Activated naive CD8-positive, alpha-beta T cell treated with anti-CD3 and anti-CD28 coated beads for 36 hours (primary cell): ENCODE results near the gene FSHR. TPM values are rescaled to one million over a fixed set of nuclear protein-coding genes. Genes with fewer than 3 reads are reported as not detected.

Experiments
- DNase-seq: peaks from one replicate; pipeline ENCODE4 v3.0.0; 2021
- H3K27ac Mint-ChIP-seq: one replicate; pipeline ENCODE4 v1.8.0; 2022; ENCODE audit warnings: mild to moderate bottlenecking, moderate library complexity, mixed read lengths
- H3K27me3 Mint-ChIP-seq: one replicate; pipeline ENCODE4 v1.8.0; 2022; ENCODE audit warnings: mild to moderate bottlenecking, mixed read lengths
- H3K36me3 Mint-ChIP-seq: one replicate; pipeline ENCODE4 v1.8.0; 2021; ENCODE audit warnings: mild to moderate bottlenecking, mixed read lengths
- H3K4me1 Mint-ChIP-seq: one replicate; pipeline ENCODE4 v1.8.0; 2021; ENCODE audit warnings: mixed read lengths
- H3K4me3 Mint-ChIP-seq: one replicate; pipeline ENCODE4 v1.8.0; 2022; ENCODE audit warnings: mild to moderate bottlenecking, moderate library complexity, mixed read lengths
- H3K9me3 Mint-ChIP-seq: one replicate; pipeline ENCODE4 v1.8.0; 2022; ENCODE audit warnings: mixed read lengths
- total RNA-seq, 2 experiments: library from RNA; stranded (reverse); gene quantifications; one replicate each; pipeline ENCODE4 v1.2.3, GENCODE V29; 2021

The FSHR gene
- total RNA-seq, 2 experiments from 2014 or later: not detected

- H3K9me3 Mint-ChIP-seq: peaks cover 5% of the 10 kb centered on the region
- no peaks in the 10 kb centered on the region for H3K4me1 Mint-ChIP-seq
- no peak overlapping the region for H3K4me3 Mint-ChIP-seq
- no peak for DNase-seq
- no peak overlapping the region for H3K27ac Mint-ChIP-seq
- H3K27me3 Mint-ChIP-seq: no peaks in the 10 kb centered on the region
- no peaks in the 10 kb centered on the region for H3K36me3 Mint-ChIP-seq
These were observed 84.5 kb downstream of the FSHR start for GRCh38 chr2:49069829-49070228.

GRCh38 chr2:49068613-49069012, 85.7 kb downstream of the FSHR start:
- no peak for DNase-seq
- Mint-ChIP-seq H3K9me3 (peaks cover 1% of the 10 kb centered on the region), H3K36me3 (no peaks in the 10 kb centered on the region), H3K4me1 (no peaks in the 10 kb centered on the region), H3K27ac (no peak overlapping the region), H3K4me3 (no peak overlapping the region), H3K27me3 (no peaks in the 10 kb centered on the region)

GRCh38 chr2:49067971-49068370, 86.3 kb downstream of the FSHR start:
- Mint-ChIP-seq H3K27ac (no peak overlapping the region), H3K4me3 (no peak overlapping the region), H3K36me3 (no peaks in the 10 kb centered on the region), H3K27me3 (no peaks in the 10 kb centered on the region), H3K9me3 (peaks cover 1% of the 10 kb centered on the region), H3K4me1 (no peaks in the 10 kb centered on the region)
- no peak for DNase-seq

GRCh38 chr2:49053156-49053555, 101.2 kb downstream of the FSHR start:
- H3K27ac Mint-ChIP-seq: no peak overlapping the region
- H3K36me3 Mint-ChIP-seq: no peaks in the 10 kb centered on the region
- no peak for DNase-seq
- no peaks in the 10 kb centered on the region for H3K27me3 Mint-ChIP-seq
- H3K9me3 Mint-ChIP-seq: peaks cover 7% of the 10 kb centered on the region
- H3K4me1 Mint-ChIP-seq: no peaks in the 10 kb centered on the region
- no peak overlapping the region for H3K4me3 Mint-ChIP-seq

- Mint-ChIP-seq H3K27me3 (no peaks in the 10 kb centered on the region), H3K9me3 (peaks cover 3% of the 10 kb centered on the region), H3K27ac (no peak overlapping the region), H3K4me1 (no peaks in the 10 kb centered on the region), H3K4me3 (no peak overlapping the region), H3K36me3 (no peaks in the 10 kb centered on the region)
- DNase-seq: no peak
These were observed 104.0 kb downstream of the FSHR start for GRCh38 chr2:49050265-49050664.

GRCh38 chr2:49049161-49049560, 105.2 kb downstream of the FSHR start:
- Mint-ChIP-seq H3K27ac (no peak overlapping the region), H3K9me3 (peaks cover 2% of the 10 kb centered on the region), H3K27me3 (no peaks in the 10 kb centered on the region), H3K36me3 (no peaks in the 10 kb centered on the region), H3K4me1 (no peaks in the 10 kb centered on the region), H3K4me3 (no peak overlapping the region)
- no peak for DNase-seq

- Mint-ChIP-seq H3K4me3 (no peak overlapping the region), H3K9me3 (no peaks in the 10 kb centered on the region), H3K27ac (no peak overlapping the region), H3K4me1 (no peaks in the 10 kb centered on the region), H3K27me3 (no peaks in the 10 kb centered on the region), H3K36me3 (no peaks in the 10 kb centered on the region)
- DNase-seq: no peak
These were observed 109.2 kb downstream of the FSHR start for GRCh38 chr2:49045083-49045482.

GRCh38 chr2:49044350-49045079, 109.8 kb downstream of the FSHR start:
- Mint-ChIP-seq H3K36me3 (no peaks in the 10 kb centered on the region), H3K4me3 (no peak overlapping the region), H3K27me3 (no peaks in the 10 kb centered on the region), H3K4me1 (no peaks in the 10 kb centered on the region), H3K9me3 (no peaks in the 10 kb centered on the region), H3K27ac (no peak overlapping the region)
- no peak for DNase-seq

- DNase-seq: no peak
- Mint-ChIP-seq H3K27ac (no peak overlapping the region), H3K9me3 (no peaks in the 10 kb centered on the region), H3K27me3 (no peaks in the 10 kb centered on the region), H3K4me1 (no peaks in the 10 kb centered on the region), H3K36me3 (no peaks in the 10 kb centered on the region), H3K4me3 (no peak overlapping the region)
These were observed 110.8 kb downstream of the FSHR start for GRCh38 chr2:49043405-49043982.

- Mint-ChIP-seq H3K27ac (no peak overlapping the region), H3K4me3 (no peak overlapping the region), H3K27me3 (no peaks in the 10 kb centered on the region), H3K36me3 (no peaks in the 10 kb centered on the region), H3K9me3 (no peaks in the 10 kb centered on the region), H3K4me1 (no peaks in the 10 kb centered on the region)
- DNase-seq: no peak
These were observed 111.8 kb downstream of the FSHR start for GRCh38 chr2:49042488-49042887.

GRCh38 chr2:49041061-49041460, 113.3 kb downstream of the FSHR start:
- DNase-seq: no peak
- no peaks in the 10 kb centered on the region for H3K27me3 Mint-ChIP-seq
- H3K27ac Mint-ChIP-seq: no peak overlapping the region
- no peak overlapping the region for H3K4me3 Mint-ChIP-seq
- no peaks in the 10 kb centered on the region for H3K36me3 Mint-ChIP-seq
- H3K4me1 Mint-ChIP-seq: no peaks in the 10 kb centered on the region
- no peaks in the 10 kb centered on the region for H3K9me3 Mint-ChIP-seq

GRCh38 chr2:49037197-49037596, 117.1 kb downstream of the FSHR start:
- H3K27ac Mint-ChIP-seq: no peak overlapping the region
- H3K36me3 Mint-ChIP-seq: no peaks in the 10 kb centered on the region
- H3K4me3 Mint-ChIP-seq: no peak overlapping the region
- no peaks in the 10 kb centered on the region for H3K9me3 Mint-ChIP-seq
- no peaks in the 10 kb centered on the region for H3K27me3 Mint-ChIP-seq
- no peaks in the 10 kb centered on the region for H3K4me1 Mint-ChIP-seq
- DNase-seq: no peak

- no peaks in the 10 kb centered on the region for H3K27me3 Mint-ChIP-seq
- DNase-seq: no peak
- H3K36me3 Mint-ChIP-seq: no peaks in the 10 kb centered on the region
- no peaks in the 10 kb centered on the region for H3K4me1 Mint-ChIP-seq
- H3K4me3 Mint-ChIP-seq: no peak overlapping the region
- no peak overlapping the region for H3K27ac Mint-ChIP-seq
- no peaks in the 10 kb centered on the region for H3K9me3 Mint-ChIP-seq
These were observed 118.8 kb downstream of the FSHR start for GRCh38 chr2:49035481-49035880.

- H3K27me3 Mint-ChIP-seq: no peaks in the 10 kb centered on the region
- DNase-seq: no peak
- H3K4me3 Mint-ChIP-seq: no peak overlapping the region
- no peaks in the 10 kb centered on the region for H3K4me1 Mint-ChIP-seq
- no peaks in the 10 kb centered on the region for H3K9me3 Mint-ChIP-seq
- no peaks in the 10 kb centered on the region for H3K36me3 Mint-ChIP-seq
- H3K27ac Mint-ChIP-seq: no peak overlapping the region
These were observed 120.7 kb downstream of the FSHR start for GRCh38 chr2:49033394-49034185.

GRCh38 chr2:49032936-49033335, 121.4 kb downstream of the FSHR start:
- no peak overlapping the region for H3K27ac Mint-ChIP-seq
- no peak for DNase-seq
- H3K9me3 Mint-ChIP-seq: no peaks in the 10 kb centered on the region
- H3K4me3 Mint-ChIP-seq: no peak overlapping the region
- H3K36me3 Mint-ChIP-seq: no peaks in the 10 kb centered on the region
- H3K27me3 Mint-ChIP-seq: no peaks in the 10 kb centered on the region
- no peaks in the 10 kb centered on the region for H3K4me1 Mint-ChIP-seq
